ENCODE data around the gene TBC1D22A. TPM values are rescaled to one million over a fixed set of nuclear protein-coding genes. Genes with fewer than 3 reads are reported as not detected.

The TBC1D22A gene
- total RNA-seq, 2 experiments from 2014 or later: 38.5 to 41.0 TPM

DNA sequence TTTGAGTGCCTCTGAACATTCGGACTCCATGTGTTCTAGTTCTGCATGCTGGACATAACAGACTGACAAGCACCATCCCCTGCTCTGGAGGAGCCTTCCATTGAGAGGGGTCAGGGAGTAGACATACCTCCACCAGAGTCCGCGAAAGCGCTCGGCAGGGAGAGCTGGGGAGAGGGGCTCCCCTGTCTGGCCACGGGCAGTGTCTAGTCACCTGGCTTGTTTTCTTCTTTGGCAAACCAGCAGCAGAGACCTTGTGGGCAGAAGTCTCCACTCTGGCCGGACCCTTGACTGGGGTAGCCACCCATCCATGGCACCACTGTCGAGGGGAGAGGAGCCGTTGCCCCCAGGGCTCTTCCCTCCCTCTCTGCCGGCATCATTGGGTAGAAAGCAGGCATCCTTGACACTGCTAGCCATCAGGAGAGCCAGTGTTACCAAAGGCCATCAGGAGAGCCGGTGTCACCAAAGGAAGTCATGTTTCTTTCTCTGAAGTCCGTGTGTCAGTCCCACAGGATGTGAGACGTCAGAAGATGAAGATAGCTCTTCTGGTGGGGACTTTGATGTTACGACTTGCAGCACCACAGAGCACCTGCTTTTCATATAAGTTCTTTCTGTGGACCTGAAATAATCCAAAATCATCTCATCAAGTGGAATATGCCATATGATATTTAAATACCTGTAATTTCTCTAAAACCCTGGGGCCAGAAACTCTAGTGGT lies 305.6 kb downstream of the TBC1D22A start:
- peaks cover 3% of the 10 kb centered on the region for H3K36me3 Mint-ChIP-seq (ENCODE audit: low read depth)
- H3K4me3 Mint-ChIP-seq: no peak overlapping the region
- H3K4me1 Mint-ChIP-seq: peaks cover 5% of the 10 kb centered on the region
- POLR2A ChIA-PET: no interaction called here
- CTCF ChIA-PET: no interaction called here
- H3K9me3 Mint-ChIP-seq: no peaks in the 10 kb centered on the region
- DNase-seq: no peak
- no peak overlapping the region for H3K27ac Mint-ChIP-seq
- H3K27me3 Mint-ChIP-seq: no peaks in the 10 kb centered on the region

DNA sequence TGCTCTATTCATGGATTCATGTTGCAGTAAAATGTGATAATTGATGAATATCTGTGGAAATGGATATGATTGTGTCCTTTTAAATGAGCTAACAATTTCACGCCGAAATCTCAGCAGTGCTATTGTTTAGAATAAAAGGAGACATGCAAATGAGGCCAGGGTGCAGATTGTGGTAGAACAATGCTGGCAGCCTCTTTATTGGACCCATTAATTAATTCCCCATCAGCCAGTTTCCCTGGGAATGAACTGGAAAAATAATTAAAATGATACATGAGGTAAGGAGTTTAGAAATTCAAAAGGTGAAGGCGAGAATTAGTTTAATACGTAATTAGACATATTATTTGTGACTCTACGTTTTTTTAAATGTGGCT lies 306.2 kb downstream of the TBC1D22A start:
- CTCF ChIA-PET: no interaction called here
- POLR2A ChIA-PET: no interaction called here
- no peak overlapping the region for H3K27ac Mint-ChIP-seq

DNA sequence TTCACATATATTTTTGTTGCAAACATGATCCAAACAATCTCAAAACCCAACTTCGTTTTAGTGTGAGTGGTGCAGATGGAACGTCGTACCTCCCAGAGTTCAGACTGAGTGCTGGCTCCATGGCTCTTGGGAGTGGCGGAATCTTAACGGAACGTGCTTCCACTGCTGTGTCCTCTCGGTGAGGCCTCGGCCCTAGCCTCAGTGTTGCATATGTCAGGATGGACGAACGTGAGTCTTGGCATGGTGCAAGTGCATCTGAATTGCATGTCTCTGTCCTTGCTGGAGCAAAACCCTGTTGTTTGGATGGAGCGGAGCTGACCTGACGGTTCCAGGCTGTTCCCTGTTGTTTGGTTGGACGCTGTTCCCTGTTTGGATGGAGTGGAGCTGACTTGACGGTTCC lies 306.8 kb downstream of the TBC1D22A start:
- Mint-ChIP-seq H3K27ac (no peak overlapping the region), H3K36me3 (ENCODE audit: low read depth) (peaks cover 8% of the 10 kb centered on the region), H3K9me3 (peaks cover 3% of the 10 kb centered on the region), H3K4me1 (peaks cover 5% of the 10 kb centered on the region), H3K27me3 (no peaks in the 10 kb centered on the region), H3K4me3 (no peak overlapping the region)
- ChIA-PET CTCF (no interaction called here), POLR2A (no interaction called here)
- DNase-seq: no peak

More for the DNA sequence above, 306.2 kb downstream of the TBC1D22A start:
- no peaks in the 10 kb centered on the region for H3K9me3 Mint-ChIP-seq
- no peaks in the 10 kb centered on the region for H3K27me3 Mint-ChIP-seq
- no peak overlapping the region for H3K4me3 Mint-ChIP-seq
- no peak for DNase-seq
- H3K4me1 Mint-ChIP-seq: peaks cover 5% of the 10 kb centered on the region
- H3K36me3 Mint-ChIP-seq (ENCODE audit: low read depth): peaks cover 6% of the 10 kb centered on the region

DNA sequence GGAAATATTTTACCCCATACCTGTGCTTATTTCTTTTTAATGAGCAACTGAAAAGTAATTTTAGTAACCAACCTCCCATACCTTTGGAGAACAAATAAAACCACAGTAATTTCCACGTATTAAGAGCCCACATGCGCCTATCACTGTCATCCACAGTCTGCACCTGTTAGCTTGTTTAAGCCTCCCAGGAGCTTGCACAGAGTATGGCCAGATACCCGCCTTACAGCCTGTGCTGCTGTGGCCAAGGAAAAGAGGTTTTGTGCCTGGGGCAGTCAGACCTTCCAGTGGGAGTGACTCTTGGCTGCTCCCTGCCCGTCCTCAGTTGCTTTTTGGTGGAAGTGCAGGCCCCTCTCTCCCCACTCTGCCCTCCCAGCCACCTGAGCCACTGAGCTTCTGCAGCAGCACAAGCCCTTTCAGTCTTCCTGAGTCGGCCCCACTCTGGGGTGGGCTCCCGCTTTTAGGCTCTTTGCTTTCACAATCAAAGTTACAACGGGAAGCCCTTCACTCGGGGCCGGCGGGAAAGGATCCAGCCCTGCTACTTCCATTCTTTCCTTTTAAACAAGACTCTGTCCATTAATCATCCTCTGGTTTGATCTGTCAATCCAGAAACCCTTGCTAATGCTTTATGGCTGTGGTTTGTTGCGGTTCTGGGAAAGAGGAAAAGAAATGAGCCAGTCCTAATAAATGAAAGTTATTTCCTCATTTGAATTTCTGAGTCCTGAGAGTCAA lies 308.8 kb downstream of the TBC1D22A start:
- Mint-ChIP-seq H3K4me1 (peaks cover 5% of the 10 kb centered on the region), H3K27ac (no peak overlapping the region), H3K9me3 (peaks cover 3% of the 10 kb centered on the region), H3K4me3 (no peak overlapping the region), H3K36me3 (ENCODE audit: low read depth) (peaks cover 13% of the 10 kb centered on the region), H3K27me3 (no peaks in the 10 kb centered on the region)
- DNase-seq: no peak
- ChIA-PET CTCF (no interaction called here), POLR2A (no interaction called here)

DNA sequence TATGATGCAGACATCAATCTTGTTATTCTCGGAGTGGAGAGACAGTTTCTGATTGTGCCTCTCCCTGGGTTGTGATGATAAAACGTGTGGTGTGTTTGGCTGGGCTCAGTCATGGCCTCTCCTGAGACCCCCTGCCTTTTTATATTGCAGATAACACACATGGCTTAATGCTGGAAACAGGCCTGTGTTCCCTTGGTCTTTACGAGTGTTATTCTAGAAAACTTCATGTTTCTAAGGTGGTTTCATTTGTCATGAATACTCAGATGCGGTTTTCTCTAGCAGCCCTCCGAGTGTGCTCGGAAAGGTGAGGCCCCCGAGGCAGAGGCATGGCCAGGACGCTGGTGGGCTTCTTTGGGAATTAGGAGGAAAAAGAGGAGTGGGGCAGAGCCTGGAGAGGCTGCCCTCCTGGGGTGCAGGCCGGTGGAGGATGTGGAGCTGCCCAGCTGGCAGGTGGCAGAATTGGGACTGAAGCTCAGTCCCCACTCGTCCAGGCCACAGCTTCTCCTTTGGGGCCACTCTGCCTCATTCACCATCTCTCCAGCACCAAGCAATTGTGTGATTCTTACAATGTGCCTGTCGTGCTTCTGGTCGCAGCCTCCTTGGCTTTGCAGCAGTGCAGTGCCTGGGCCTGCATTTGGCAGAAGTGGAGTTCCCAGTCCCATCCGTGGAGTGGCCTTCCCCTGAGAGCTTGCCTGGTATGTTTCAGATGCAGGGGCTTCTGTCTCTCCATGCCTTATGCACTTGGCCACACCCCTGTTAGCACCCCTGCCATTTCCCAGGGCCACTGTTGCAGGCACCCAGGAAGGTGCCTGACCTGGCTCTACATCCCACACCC lies 309.6 kb downstream of the TBC1D22A start:
- Mint-ChIP-seq H3K9me3 (peaks cover 3% of the 10 kb centered on the region), H3K4me1 (peaks cover 5% of the 10 kb centered on the region), H3K36me3 (ENCODE audit: low read depth) (peaks cover 13% of the 10 kb centered on the region), H3K27me3 (no peaks in the 10 kb centered on the region), H3K27ac (no peak overlapping the region), H3K4me3 (no peak overlapping the region)
- POLR2A ChIA-PET: no interaction called here
- CTCF ChIA-PET: no interaction called here
- no peak for DNase-seq

DNA sequence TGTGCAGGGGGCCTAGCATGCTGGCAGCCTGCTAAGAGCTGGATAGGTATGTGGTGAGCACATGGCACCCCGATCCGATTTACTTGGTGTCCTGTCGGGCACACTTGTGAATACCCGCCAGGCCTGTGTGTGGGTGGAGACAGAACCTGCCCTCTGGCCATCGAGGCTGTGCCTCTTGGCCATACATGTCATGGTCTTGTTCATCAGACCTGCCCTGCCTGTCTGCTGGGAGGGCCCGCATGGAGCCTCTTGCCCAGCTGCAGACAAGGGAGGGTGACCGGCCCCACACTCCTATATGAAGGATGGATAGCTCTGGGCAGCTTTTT lies 310.2 kb downstream of the TBC1D22A start:
- Mint-ChIP-seq H3K4me1 (peaks cover 5% of the 10 kb centered on the region), H3K4me3 (no peak overlapping the region), H3K36me3 (ENCODE audit: low read depth) (peaks cover 13% of the 10 kb centered on the region), H3K27me3 (no peaks in the 10 kb centered on the region), H3K9me3 (peaks cover 3% of the 10 kb centered on the region), H3K27ac (no peak overlapping the region)
- CTCF ChIA-PET: no interaction called here
- POLR2A ChIA-PET: no interaction called here
- DNase-seq: no peak

DNA sequence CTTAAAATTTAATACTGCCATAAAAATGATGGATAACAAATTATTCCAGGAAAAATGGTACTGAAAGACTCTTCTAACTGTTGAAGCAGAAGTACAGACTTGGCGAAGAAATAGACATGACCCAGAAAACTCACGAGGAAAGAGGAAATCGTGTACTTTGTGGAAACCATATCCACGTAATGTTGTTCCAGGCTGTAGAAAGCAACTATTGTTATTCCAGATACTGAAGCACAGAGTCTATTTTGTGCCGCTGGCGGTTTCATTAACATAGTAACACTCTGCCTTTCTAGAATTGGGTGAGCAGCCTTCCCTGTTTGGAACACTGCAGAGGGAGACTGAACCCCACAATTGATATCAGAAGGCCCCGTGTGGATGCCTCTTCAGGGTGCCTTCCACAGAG lies 310.6 kb downstream of the TBC1D22A start:
- H3K27ac Mint-ChIP-seq: no peak overlapping the region

DNA sequence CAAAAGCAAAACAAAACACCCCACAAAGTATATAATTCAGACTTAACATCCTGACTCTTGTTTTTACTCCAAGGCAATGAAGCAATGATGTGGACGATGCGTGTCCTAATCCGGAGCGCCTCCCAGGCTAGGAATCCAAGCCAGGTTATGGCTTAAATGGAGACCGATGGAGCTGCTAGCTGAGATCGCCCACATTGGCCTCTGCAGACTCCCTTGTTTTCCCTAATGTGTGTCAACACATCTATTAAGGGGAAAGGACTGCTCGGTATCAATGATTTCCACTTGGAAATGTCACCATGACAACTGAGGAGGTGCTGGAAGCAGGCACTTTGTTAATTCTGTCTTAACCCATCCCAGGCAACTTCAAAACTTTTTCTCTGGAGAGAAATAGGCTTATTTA lies 311.7 kb downstream of the TBC1D22A start:
- no peaks in the 10 kb centered on the region for H3K27me3 Mint-ChIP-seq
- ChIA-PET CTCF (no interaction called here), POLR2A (no interaction called here)
- peaks cover 13% of the 10 kb centered on the region for H3K36me3 Mint-ChIP-seq (ENCODE audit: low read depth)
- no peak overlapping the region for H3K27ac Mint-ChIP-seq
- H3K4me1 Mint-ChIP-seq: no peaks in the 10 kb centered on the region
- H3K9me3 Mint-ChIP-seq: peaks cover 3% of the 10 kb centered on the region
- DNase-seq: no peak
- no peak overlapping the region for H3K4me3 Mint-ChIP-seq

More for the DNA sequence above, 310.6 kb downstream of the TBC1D22A start:
- Mint-ChIP-seq H3K27me3 (no peaks in the 10 kb centered on the region), H3K4me1 (peaks cover 4% of the 10 kb centered on the region), H3K9me3 (peaks cover 3% of the 10 kb centered on the region), H3K36me3 (ENCODE audit: low read depth) (peaks cover 13% of the 10 kb centered on the region), H3K4me3 (no peak overlapping the region)
- ChIA-PET CTCF (no interaction called here), POLR2A (no interaction called here)
- no peak for DNase-seq

DNA sequence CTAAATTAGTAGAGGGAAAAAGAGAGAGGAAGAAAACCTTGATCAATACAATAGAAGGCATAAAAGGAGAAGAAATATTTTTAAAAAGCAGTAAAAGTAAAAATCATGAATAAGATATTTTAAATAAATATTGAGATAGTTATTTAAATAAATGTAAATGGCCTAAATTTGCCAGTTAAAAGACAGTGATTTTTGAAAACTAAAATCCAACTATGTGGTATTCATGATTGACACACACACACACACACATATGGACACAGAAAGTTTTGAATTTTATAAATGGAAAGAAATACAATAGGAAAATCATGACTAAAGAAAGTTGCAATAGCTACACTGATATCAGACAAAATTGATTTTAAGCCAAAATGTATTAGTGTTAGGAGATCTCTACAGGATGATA lies 313.1 kb downstream of the TBC1D22A start:
- H3K4me3 Mint-ChIP-seq: no peak overlapping the region
- H3K27ac Mint-ChIP-seq: no peak overlapping the region
- ChIA-PET CTCF (no interaction called here), POLR2A (no interaction called here)
- H3K9me3 Mint-ChIP-seq: peaks cover 6% of the 10 kb centered on the region
- DNase-seq: no peak
- H3K4me1 Mint-ChIP-seq: no peaks in the 10 kb centered on the region
- no peaks in the 10 kb centered on the region for H3K27me3 Mint-ChIP-seq
- H3K36me3 Mint-ChIP-seq (ENCODE audit: low read depth): peaks cover 15% of the 10 kb centered on the region

DNA sequence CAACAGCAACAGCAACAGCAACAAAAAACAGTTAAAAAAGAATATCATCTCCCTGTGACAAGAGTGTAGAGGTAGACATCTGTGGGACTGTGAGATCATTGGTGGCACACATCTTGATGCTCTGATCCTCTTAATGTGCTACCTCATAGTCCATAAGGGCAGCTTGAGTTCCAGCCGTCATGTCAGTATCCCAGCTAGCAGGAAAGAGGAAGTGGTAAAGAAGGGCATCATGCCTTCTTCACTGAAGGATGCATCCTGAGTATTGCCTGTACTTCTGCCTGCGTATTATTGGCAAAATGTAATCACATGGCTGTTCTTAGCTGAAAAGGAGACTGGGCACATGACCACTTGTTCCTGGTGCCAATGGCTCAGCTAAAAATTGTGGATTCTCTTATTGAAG lies 314.3 kb downstream of the TBC1D22A start:
- ChIA-PET CTCF (no interaction called here), POLR2A (no interaction called here)
- Mint-ChIP-seq H3K27ac (no peak overlapping the region), H3K4me1 (no peaks in the 10 kb centered on the region), H3K9me3 (peaks cover 8% of the 10 kb centered on the region), H3K27me3 (no peaks in the 10 kb centered on the region), H3K36me3 (ENCODE audit: low read depth) (peaks cover 16% of the 10 kb centered on the region), H3K4me3 (no peak overlapping the region)
- DNase-seq: no peak

DNA sequence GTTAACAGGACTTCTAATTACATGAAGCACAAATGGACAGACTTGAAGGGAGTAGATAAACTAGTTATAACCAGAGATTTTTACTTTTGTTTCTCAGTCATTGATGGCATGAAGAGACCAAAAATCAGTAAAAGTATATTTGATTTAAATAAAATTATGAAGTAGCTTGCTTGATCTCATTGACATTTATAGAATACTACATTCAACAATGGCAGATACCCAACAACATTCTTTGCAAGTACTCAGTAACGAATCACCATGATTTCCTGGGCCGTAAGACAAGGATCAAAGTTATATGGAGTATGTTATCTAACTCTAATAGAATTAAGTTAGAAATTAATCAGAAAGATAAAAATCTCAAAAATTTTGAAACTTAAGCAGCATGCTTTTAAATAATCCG lies 317.6 kb downstream of the TBC1D22A start:
- no peak for DNase-seq
- Mint-ChIP-seq H3K27ac (no peak overlapping the region), H3K27me3 (no peaks in the 10 kb centered on the region), H3K36me3 (ENCODE audit: low read depth) (peaks cover 3% of the 10 kb centered on the region), H3K9me3 (peaks cover 11% of the 10 kb centered on the region), H3K4me1 (no peaks in the 10 kb centered on the region), H3K4me3 (no peak overlapping the region)
- CTCF ChIA-PET: no interaction called here
- POLR2A ChIA-PET: no interaction called here

DNA sequence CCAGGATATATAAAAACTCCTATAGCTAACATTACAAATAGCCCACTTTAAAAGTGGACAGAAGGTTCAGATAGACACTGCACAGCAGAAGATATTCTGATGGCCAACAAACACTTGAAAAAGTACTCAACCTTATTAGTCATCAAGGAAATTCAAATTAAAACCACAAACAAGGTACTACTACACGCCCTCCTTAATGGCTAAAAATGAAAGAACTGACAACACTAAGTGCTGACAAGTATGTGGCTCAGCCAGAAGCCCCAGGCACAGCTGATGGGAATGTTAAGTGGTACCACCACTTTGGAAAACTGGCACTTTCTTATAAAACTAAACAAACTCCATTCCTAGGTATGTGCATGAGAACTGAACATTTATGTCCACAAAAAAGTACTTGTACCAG lies 320.1 kb downstream of the TBC1D22A start:
- Mint-ChIP-seq H3K36me3 (ENCODE audit: low read depth) (peaks cover 3% of the 10 kb centered on the region), H3K4me1 (no peaks in the 10 kb centered on the region), H3K27ac (no peak overlapping the region), H3K27me3 (no peaks in the 10 kb centered on the region), H3K9me3 (peaks cover 11% of the 10 kb centered on the region), H3K4me3 (no peak overlapping the region)
- DNase-seq: no peak
- ChIA-PET POLR2A (no interaction called here), CTCF (no interaction called here)

DNA sequence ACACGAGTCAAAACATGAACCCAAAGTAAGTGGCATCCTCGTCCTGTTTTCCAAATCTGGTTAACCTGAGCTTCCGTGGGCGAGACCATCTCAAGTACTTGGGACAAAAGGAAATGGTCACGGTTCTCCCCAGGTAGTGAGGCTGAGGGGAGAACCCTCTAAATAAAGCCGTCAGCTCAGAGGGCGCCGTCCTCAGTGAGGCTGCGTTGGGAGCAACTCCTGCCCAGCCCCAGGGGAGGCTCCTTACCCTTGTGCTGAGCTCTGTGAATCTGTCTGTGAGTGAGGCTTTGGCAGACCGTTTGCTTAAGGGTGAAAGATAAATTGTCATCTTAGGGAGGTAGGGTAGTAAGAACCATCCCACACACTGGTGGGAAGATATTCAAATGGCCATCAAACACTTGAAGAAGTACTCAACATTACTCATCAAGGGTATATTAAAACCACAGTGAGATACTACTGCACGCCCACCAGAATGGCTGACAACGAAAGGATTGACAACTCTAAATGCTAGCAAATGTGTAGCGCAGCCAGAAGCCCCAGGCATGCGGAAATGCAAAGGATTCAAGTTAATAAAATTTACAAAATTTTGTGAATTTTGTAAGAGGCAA lies 321.0 kb downstream of the TBC1D22A start:
- H3K36me3 Mint-ChIP-seq (ENCODE audit: low read depth): peaks cover 3% of the 10 kb centered on the region
- DNase-seq: no peak
- no peaks in the 10 kb centered on the region for H3K27me3 Mint-ChIP-seq
- ChIA-PET CTCF (no interaction called here), POLR2A (no interaction called here)
- H3K9me3 Mint-ChIP-seq: peaks cover 11% of the 10 kb centered on the region
- H3K4me3 Mint-ChIP-seq: no peak overlapping the region
- no peaks in the 10 kb centered on the region for H3K4me1 Mint-ChIP-seq
- H3K27ac Mint-ChIP-seq: no peak overlapping the region
